Trophoblast cell (in vitro differentiated cells and primary cell): Measurements from ENCODE around the gene CDH10.

Experiments used
- DNase-seq, 2 donors: peaks; one replicate each; pipeline ENCODE4 v3.0.0-alpha.2; 2016
- H2AFZ ChIP-seq: 2 replicates; pipeline ENCODE4 v1.6.1; 2013; ENCODE audit warnings: low read length, moderate library complexity, mild to moderate bottlenecking; ENCODE audit not compliant: insufficient read depth, poor library complexity
- H2AK5ac ChIP-seq: 2 replicates; pipeline ENCODE4 v1.6.1; 2013; ENCODE audit warnings: mild to moderate bottlenecking, low read length
- H2BK120ac ChIP-seq: 2 replicates; pipeline ENCODE4 v1.6.1; 2013; ENCODE audit warnings: low read length, mild to moderate bottlenecking, moderate library complexity; ENCODE audit not compliant: insufficient read depth, poor library complexity
- H2BK12ac ChIP-seq: 2 replicates; pipeline ENCODE4 v1.6.1; 2013; ENCODE audit warnings: mild to moderate bottlenecking, low read length, moderate library complexity
- H2BK5ac ChIP-seq: 2 replicates; pipeline ENCODE4 v1.6.1; 2013; ENCODE audit warnings: low read length, low read depth, moderate library complexity, mild to moderate bottlenecking; ENCODE audit not compliant: poor library complexity
- H3K14ac ChIP-seq: 2 replicates; pipeline ENCODE4 v1.6.1; 2013; ENCODE audit warnings: mild to moderate bottlenecking, low read length
- H3K18ac ChIP-seq: 2 replicates; pipeline ENCODE4 v1.6.1; 2013; ENCODE audit warnings: mild to moderate bottlenecking, low read length
- H3K23ac ChIP-seq: 2 replicates; pipeline ENCODE4 v1.6.1; 2013; ENCODE audit warnings: low read length
- H3K27ac ChIP-seq: 2 replicates; pipeline ENCODE4 v1.5.1; 2013; ENCODE audit warnings: low read depth, mild to moderate bottlenecking, inconsistent platforms, low read length, moderate library complexity
- H3K27me3 ChIP-seq: 2 replicates; pipeline ENCODE4 v1.6.1; 2013; ENCODE audit warnings: inconsistent platforms, mild to moderate bottlenecking, low read length, moderate library complexity; ENCODE audit not compliant: insufficient read depth
- H3K36me3 ChIP-seq, 2 experiments: 1 replicate in 1 of 2; 2 replicates in 1 of 2; pipeline ENCODE4 v1.6.1; 2013; ENCODE audit warnings: low read length in 2 of 2, mild to moderate bottlenecking in 2 of 2, moderate library complexity in 1 of 2; ENCODE audit not compliant: insufficient read depth in 2 of 2, control insufficient read depth in 1 of 2
- H3K4ac ChIP-seq: 2 replicates; pipeline ENCODE4 v1.6.1; 2013; ENCODE audit warnings: low read depth, mild to moderate bottlenecking, low read length, moderate library complexity
- H3K4me1 ChIP-seq, 2 experiments: 1 replicate in 1 of 2; 2 replicates in 1 of 2; pipeline ENCODE4 v1.6.1; 2013; ENCODE audit warnings: low read length in 2 of 2, mild to moderate bottlenecking in 2 of 2, moderate library complexity in 1 of 2; ENCODE audit not compliant: insufficient read depth in 2 of 2, control insufficient read depth in 1 of 2
- H3K4me2 ChIP-seq: 2 replicates; pipeline ENCODE4 v1.6.1; 2013; ENCODE audit warnings: inconsistent platforms, mild to moderate bottlenecking, low read length, moderate library complexity
- H3K4me3 ChIP-seq: 2 replicates; pipeline ENCODE4 v1.5.1; 2013; ENCODE audit warnings: mild to moderate bottlenecking, low read depth, low read length, inconsistent platforms
- H3K79me1 ChIP-seq: one replicate; pipeline ENCODE4 v1.6.1; 2013; ENCODE audit warnings: low read length
- H3K79me2 ChIP-seq: 2 replicates; pipeline ENCODE4 v1.6.1; 2013; ENCODE audit warnings: low read length, mild to moderate bottlenecking; ENCODE audit not compliant: control insufficient read depth, insufficient read depth, poor library complexity
- H3K9ac ChIP-seq: 2 replicates; pipeline ENCODE4 v1.6.1; 2013; ENCODE audit warnings: mild to moderate bottlenecking, low read length
- H3K9me3 ChIP-seq: 2 replicates; pipeline ENCODE4 v1.6.1; 2013; ENCODE audit warnings: low read depth, mild to moderate bottlenecking, control low read depth, inconsistent platforms, low read length; ENCODE audit not compliant: insufficient read depth
- H4K12ac ChIP-seq: 2 replicates; pipeline ENCODE4 v1.6.1; 2013; ENCODE audit warnings: low read depth, mild to moderate bottlenecking, low read length, moderate library complexity
- H4K8ac ChIP-seq: 2 replicates; pipeline ENCODE4 v1.6.1; 2013; ENCODE audit warnings: low read depth, mild to moderate bottlenecking, low read length, moderate library complexity
- H4K91ac ChIP-seq: one replicate; pipeline ENCODE4 v1.6.1; 2013; ENCODE audit warnings: low read depth, mild to moderate bottlenecking, low read length, moderate library complexity
- WGBS: extraction: QIAGEN DNeasy Blood & Tissue Kit; methylation state at CpG from one replicate; pipeline ENCODE4 v1.1.7; 2013; ENCODE audit warnings: missing lambda C conversion rate; ENCODE audit not compliant: insufficient read length, insufficient coverage; ENCODE audit errors: extremely low coverage; 5-methylcytosine and 5-hydroxymethylcytosine counted together

Gene CDH10

GRCh38 chr5:24475101-24475500 lies 169.7 kb downstream of the CDH10 start:
- H3K9ac ChIP-seq, result no peak overlapping the region
- H3K4me3 ChIP-seq, result no peak overlapping the region
- H2BK120ac ChIP-seq, result no peak overlapping the region
- H3K27me3 ChIP-seq, result no peaks in the 10 kb centered on the region
- H4K12ac ChIP-seq, result no peak overlapping the region
- no CpG with 5 or more reads among the region's 1 CpG for whole genome bisulfite sequencing
- no peaks in the 10 kb centered on the region for H3K4me1 ChIP-seq
- no peaks in the 10 kb centered on the region for H3K36me3 ChIP-seq
- no peak overlapping the region for H2BK5ac ChIP-seq
- H3K4ac ChIP-seq, result no peak overlapping the region
- no peak overlapping the region for H3K4me2 ChIP-seq
- H4K91ac ChIP-seq, result no peak overlapping the region
- H3K27ac ChIP-seq, result no peak overlapping the region
- no peaks in the 10 kb centered on the region for H3K9me3 ChIP-seq
- no peaks in the 10 kb centered on the region for H3K79me2 ChIP-seq
- H3K79me1 ChIP-seq, result no peaks in the 10 kb centered on the region
- no peak overlapping the region for H2BK12ac ChIP-seq
- H3K14ac ChIP-seq, result no peak overlapping the region
- no peak overlapping the region for H4K8ac ChIP-seq
- no peak overlapping the region for H3K23ac ChIP-seq
- no peak overlapping the region for H2AFZ ChIP-seq
- DNase-seq, result no peak
- no peak overlapping the region for H3K18ac ChIP-seq
- H2AK5ac ChIP-seq, result no peak overlapping the region

GRCh38 chr5:24474685-24475084 lies 170.1 kb downstream of the CDH10 start:
- Histone ChIP-seq H3K4me1 (no peaks in the 10 kb centered on the region), H3K27me3 (no peaks in the 10 kb centered on the region), H3K79me1 (no peaks in the 10 kb centered on the region), H3K4me2 (no peak overlapping the region), H3K23ac (no peak overlapping the region), H3K4me3 (no peak overlapping the region), H2AFZ (no peak overlapping the region), H4K91ac (no peak overlapping the region), H4K12ac (no peak overlapping the region), H2BK12ac (no peak overlapping the region), H3K36me3 (no peaks in the 10 kb centered on the region), H3K27ac (no peak overlapping the region), H3K9ac (no peak overlapping the region), H2AK5ac (no peak overlapping the region), H3K18ac (no peak overlapping the region), H2BK120ac (no peak overlapping the region), H2BK5ac (no peak overlapping the region), H3K4ac (no peak overlapping the region), H4K8ac (no peak overlapping the region), H3K14ac (no peak overlapping the region), H3K79me2 (no peaks in the 10 kb centered on the region), H3K9me3 (no peaks in the 10 kb centered on the region)
- no peak for DNase-seq
- WGBS, result no CpG with 5 or more reads among the region's 3 CpGs

GRCh38 chr5:24472518-24472917 lies 172.3 kb downstream of the CDH10 start:
- Histone ChIP-seq H3K9me3 (no peaks in the 10 kb centered on the region), H3K27ac (no peak overlapping the region), H3K36me3 (no peaks in the 10 kb centered on the region), H4K8ac (no peak overlapping the region), H3K79me2 (no peaks in the 10 kb centered on the region), H3K23ac (no peak overlapping the region), H3K18ac (no peak overlapping the region), H3K27me3 (no peaks in the 10 kb centered on the region), H3K4ac (no peak overlapping the region), H2AK5ac (no peak overlapping the region), H4K91ac (no peak overlapping the region), H2AFZ (no peak overlapping the region), H3K4me3 (no peak overlapping the region), H2BK12ac (no peak overlapping the region), H3K14ac (no peak overlapping the region), H2BK5ac (no peak overlapping the region), H2BK120ac (no peak overlapping the region), H3K79me1 (no peaks in the 10 kb centered on the region), H3K4me1 (no peaks in the 10 kb centered on the region), H3K9ac (no peak overlapping the region), H4K12ac (no peak overlapping the region), H3K4me2 (no peak overlapping the region)
- no peak for DNase-seq

- H3K79me2 ChIP-seq, result no peaks in the 10 kb centered on the region
- no peak overlapping the region for H2AFZ ChIP-seq
- no peak overlapping the region for H3K9ac ChIP-seq
- H4K91ac ChIP-seq, result no peak overlapping the region
- H3K4me3 ChIP-seq, result no peak overlapping the region
- no CpG with 5 or more reads among the region's 2 CpGs for WGBS
- H2AK5ac ChIP-seq, result no peak overlapping the region
- no peak overlapping the region for H3K4me2 ChIP-seq
- no peak for DNase-seq
- no peak overlapping the region for H2BK120ac ChIP-seq
- no peaks in the 10 kb centered on the region for H3K4me1 ChIP-seq
- no peak overlapping the region for H4K12ac ChIP-seq
- no peaks in the 10 kb centered on the region for H3K79me1 ChIP-seq
- H3K36me3 ChIP-seq, result no peaks in the 10 kb centered on the region
- H3K4ac ChIP-seq, result no peak overlapping the region
- H3K9me3 ChIP-seq, result no peaks in the 10 kb centered on the region
- H4K8ac ChIP-seq, result no peak overlapping the region
- H2BK5ac ChIP-seq, result no peak overlapping the region
- H3K27me3 ChIP-seq, result no peaks in the 10 kb centered on the region
- H3K18ac ChIP-seq, result no peak overlapping the region
- H3K14ac ChIP-seq, result no peak overlapping the region
- H3K23ac ChIP-seq, result no peak overlapping the region
- H3K27ac ChIP-seq, result no peak overlapping the region
- H2BK12ac ChIP-seq, result no peak overlapping the region
Observed at GRCh38 chr5:24444414-24444813, 200.4 kb downstream of the CDH10 start.
